Activated CD8-positive, alpha-beta T cell treated with anti-CD3 and anti-CD28 coated beads, Interleukin-2, amount 10 ng/mL, durations not matched to agents 7 days and 5 days (primary cell): Measurements from ENCODE around the gene ANKS3. TPM values are rescaled to one million over a fixed set of nuclear protein-coding genes. Genes with fewer than 3 reads are reported as not detected.
A peak's percentile ranks its signal among the peaks of the same experiment; 100 is the strongest.

Experiments
- ATAC-seq: fragments of 150-1000 bp; cut with Tn5 transposase; one replicate; pipeline ENCODE4 v1.10.0; 2021; ENCODE audit warnings: moderate library complexity
- CTCF ChIA-PET: fragments of 350-600 bp; sonication (Branson Sonifier 250); formaldehyde crosslinking; loops from one replicate; lab custom pipeline; 2021; ENCODE audit warnings: antibody characterized with exemption; lab: Charles Lee
- POLR2A ChIA-PET: fragments of 350-600 bp; sonication (Branson Sonifier 250); formaldehyde crosslinking; loops from one replicate; lab custom pipeline; 2021; ENCODE audit warnings: antibody characterized with exemption; lab: Charles Lee
- DNase-seq: peaks from one replicate; pipeline ENCODE4 v3.0.0-alpha.2; 2020
- H3K27ac Mint-ChIP-seq: one replicate; pipeline ENCODE4 v1.8.0; 2021; ENCODE audit warnings: mild to moderate bottlenecking, mixed read lengths
- H3K27me3 Mint-ChIP-seq: one replicate; pipeline ENCODE4 v1.8.0; 2021; ENCODE audit warnings: low read depth, mixed read lengths
- H3K36me3 Mint-ChIP-seq: one replicate; pipeline ENCODE4 v1.8.0; 2021; ENCODE audit warnings: low read depth, mixed read lengths
- H3K4me1 Mint-ChIP-seq: one replicate; pipeline ENCODE4 v1.8.0; 2021; ENCODE audit warnings: low read depth, mixed read lengths
- H3K4me3 Mint-ChIP-seq: one replicate; pipeline ENCODE4 v1.8.0; 2021; ENCODE audit warnings: mild to moderate bottlenecking, mixed read lengths
- H3K9me3 Mint-ChIP-seq: one replicate; pipeline ENCODE4 v1.8.0; 2022; ENCODE audit warnings: mixed read lengths; ENCODE audit not compliant: insufficient read depth
- total RNA-seq, 2 experiments: library from RNA; stranded (reverse); gene quantifications; one replicate each; pipeline ENCODE4 v1.2.3, GENCODE V29; 2021

ANKS3 gene
- total RNA-seq, 2 experiments from 2014 or later, result 17.0 to 17.2 TPM

- peaks cover 44% of the 10 kb centered on the region for H3K36me3 Mint-ChIP-seq
- H3K27me3 Mint-ChIP-seq, result no peaks in the 10 kb centered on the region
- no peak overlapping the region for H3K4me3 Mint-ChIP-seq
- ATAC-seq (no peak), DNase-seq (no peak)
- peaks cover 54% of the 10 kb centered on the region for H3K4me1 Mint-ChIP-seq
- H3K27ac Mint-ChIP-seq, result peak overlapping the region; percentile 77
- H3K9me3 Mint-ChIP-seq, result no peaks in the 10 kb centered on the region
- ChIA-PET POLR2A (no interaction called here), CTCF (no interaction called here)
These were observed 54.0 kb downstream of the ANKS3 start for GRCh38 chr16:4679850-4680636.

GRCh38 chr16:4679156-4679849 lies 54.8 kb downstream of the ANKS3 start:
- peaks cover 56% of the 10 kb centered on the region for H3K4me1 Mint-ChIP-seq
- no peaks in the 10 kb centered on the region for H3K9me3 Mint-ChIP-seq
- peaks cover 42% of the 10 kb centered on the region for H3K36me3 Mint-ChIP-seq
- POLR2A ChIA-PET, result interaction anchor here (1.1 kb wide), 1 partner anchor 174 kb away, joined by 3 read pairs; no protein-coding TSS in a partner anchor
- H3K4me3 Mint-ChIP-seq, result no peak overlapping the region
- peak overlapping the region; percentile 60 for H3K27ac Mint-ChIP-seq
- ATAC-seq (no peak), DNase-seq (no peak)
- no peaks in the 10 kb centered on the region for H3K27me3 Mint-ChIP-seq
- CTCF ChIA-PET, result no interaction called here

GRCh38 chr16:4678596-4678995 lies 55.5 kb downstream of the ANKS3 start:
- DNase-seq (no peak), ATAC-seq (no peak)
- ChIA-PET CTCF (no interaction called here), POLR2A (interaction anchor here (1.1 kb wide), 1 partner anchor 174 kb away, joined by 3 read pairs; no protein-coding TSS in a partner anchor)
- Mint-ChIP-seq H3K36me3 (peaks cover 44% of the 10 kb centered on the region), H3K27ac (peak overlapping the region; percentile 83), H3K4me1 (peaks cover 56% of the 10 kb centered on the region), H3K4me3 (no peak overlapping the region), H3K27me3 (no peaks in the 10 kb centered on the region), H3K9me3 (no peaks in the 10 kb centered on the region)

- CTCF ChIA-PET, result interaction anchor here (1.1 to 2.1 kb wide), 2 partner anchors 54 to 171 kb away, joined by 4 to 7 read pairs; partner anchors contain the start of gene MGRN1
- no peaks in the 10 kb centered on the region for H3K27me3 Mint-ChIP-seq
These were observed 56.1 kb downstream of the ANKS3 start for GRCh38 chr16:4677994-4678393.

GRCh38 chr16:4677390-4677789 lies 56.7 kb downstream of the ANKS3 start:
- Mint-ChIP-seq H3K36me3 (peaks cover 43% of the 10 kb centered on the region), H3K27ac (peak overlapping the region; percentile 99), H3K4me1 (peaks cover 55% of the 10 kb centered on the region), H3K27me3 (no peaks in the 10 kb centered on the region), H3K9me3 (no peaks in the 10 kb centered on the region), H3K4me3 (peak overlapping the region; percentile 78)
- CTCF ChIA-PET, result interaction anchor here (0.7 to 2.1 kb wide), 3 partner anchors 13 to 170 kb away, joined by 3 to 7 read pairs (median 4); partner anchors contain the start of gene MGRN1
- ATAC-seq, result no peak
- POLR2A ChIA-PET, result interaction anchor here (0.6 to 1.5 kb wide), 6 partner anchors 16 to 837 kb away, joined by 3 to 5 read pairs (median 4); partner anchors contain the start of gene NUDT16L1
- DNase-seq, result no peak

More at GRCh38 chr16:4677994-4678393, 56.1 kb downstream of the ANKS3 start:
- Mint-ChIP-seq H3K4me1 (peaks cover 55% of the 10 kb centered on the region), H3K36me3 (peaks cover 44% of the 10 kb centered on the region), H3K4me3 (no peak overlapping the region), H3K27ac (peak overlapping the region; percentile 83), H3K9me3 (no peaks in the 10 kb centered on the region)
- POLR2A ChIA-PET, result no interaction called here
- no peak for DNase-seq
- no peak for ATAC-seq

- Mint-ChIP-seq H3K36me3 (peaks cover 45% of the 10 kb centered on the region), H3K4me3 (peak overlapping the region; percentile 78), H3K27ac (peak overlapping the region; percentile 99), H3K27me3 (no peaks in the 10 kb centered on the region), H3K4me1 (peaks cover 52% of the 10 kb centered on the region), H3K9me3 (no peaks in the 10 kb centered on the region)
- DNase-seq (peak; percentile 58), ATAC-seq (peak; percentile 34)
- ChIA-PET POLR2A (interaction anchor here (0.6 to 1.5 kb wide), 9 partner anchors 16 to 836 kb away, joined by 3 to 6 read pairs (median 3); partner anchors contain the start of genes ANKS3, DNAAF8 and NUDT16L1), CTCF (interaction anchor here (0.7 to 2.1 kb wide), 3 partner anchors 12 to 170 kb away, joined by 3 to 7 read pairs (median 4); partner anchors contain the start of gene MGRN1)
These were observed 57.2 kb downstream of the ANKS3 start for GRCh38 chr16:4676831-4677230.

GRCh38 chr16:4675864-4676786 lies 57.9 kb downstream of the ANKS3 start:
- peak overlapping the region; percentile 78 for H3K4me3 Mint-ChIP-seq

GRCh38 chr16:4674926-4675530 lies 59.0 kb downstream of the ANKS3 start:
- ATAC-seq (no peak), DNase-seq (no peak)
- Mint-ChIP-seq H3K4me3 (no peak overlapping the region), H3K36me3 (peaks cover 43% of the 10 kb centered on the region), H3K4me1 (peaks cover 41% of the 10 kb centered on the region), H3K27ac (peak overlapping the region; percentile 99), H3K9me3 (no peaks in the 10 kb centered on the region), H3K27me3 (no peaks in the 10 kb centered on the region)
- CTCF ChIA-PET, result interaction anchor here (0.8 to 1.2 kb wide), 2 partner anchors 10 to 48 kb away, joined by 3 read pairs; no protein-coding TSS in a partner anchor
- POLR2A ChIA-PET, result interaction anchor here (1.1 kb wide), 1 partner anchor 63 kb away, joined by 4 read pairs; no protein-coding TSS in a partner anchor

More at GRCh38 chr16:4675864-4676786, 57.9 kb downstream of the ANKS3 start:
- CTCF ChIA-PET, result interaction anchor here (0.7 to 2.1 kb wide), 4 partner anchors 11 to 52 kb away, joined by 3 to 7 read pairs (median 3); partner anchors contain the start of gene MGRN1
- Mint-ChIP-seq H3K9me3 (no peaks in the 10 kb centered on the region), H3K36me3 (peaks cover 46% of the 10 kb centered on the region), H3K4me1 (peaks cover 45% of the 10 kb centered on the region), H3K27ac (peak overlapping the region; percentile 99), H3K27me3 (no peaks in the 10 kb centered on the region)
- ATAC-seq, result peak; percentile 87
- DNase-seq, result peak; percentile 91
- POLR2A ChIA-PET, result interaction anchor here (0.6 to 1.5 kb wide), 9 partner anchors 15 to 358 kb away, joined by 3 to 6 read pairs (median 3); partner anchors contain the start of genes ANKS3, DNAAF8 and MGRN1

- Mint-ChIP-seq H3K27ac (no peak overlapping the region), H3K4me3 (no peak overlapping the region), H3K4me1 (peaks cover 35% of the 10 kb centered on the region), H3K36me3 (peaks cover 41% of the 10 kb centered on the region), H3K27me3 (no peaks in the 10 kb centered on the region), H3K9me3 (no peaks in the 10 kb centered on the region)
- POLR2A ChIA-PET, result no interaction called here
- DNase-seq (no peak), ATAC-seq (no peak)
- CTCF ChIA-PET, result interaction anchor here (0.8 kb wide), 1 partner anchor 50 kb away, joined by 3 read pairs; no protein-coding TSS in a partner anchor
These were observed 60.6 kb downstream of the ANKS3 start for GRCh38 chr16:4673387-4674046.
